NCI-H2196 (cell line): Measurements from ENCODE around the gene ZNF783.
A peak's percentile ranks its signal among the peaks of the same experiment; 100 is the strongest.
"Not testable (repeated sequence)": the region's sequence is repeated elsewhere in the genome, so short reads cannot be mapped to it uniquely, and the experiment has no call there.

Source experiments
- DNase-seq: peaks from one replicate; lab custom pipeline; 2025; ENCODE audit not compliant: unreplicated experiment; lab: John Stamatoyannopoulos, UW

The ZNF783 gene

DNA sequence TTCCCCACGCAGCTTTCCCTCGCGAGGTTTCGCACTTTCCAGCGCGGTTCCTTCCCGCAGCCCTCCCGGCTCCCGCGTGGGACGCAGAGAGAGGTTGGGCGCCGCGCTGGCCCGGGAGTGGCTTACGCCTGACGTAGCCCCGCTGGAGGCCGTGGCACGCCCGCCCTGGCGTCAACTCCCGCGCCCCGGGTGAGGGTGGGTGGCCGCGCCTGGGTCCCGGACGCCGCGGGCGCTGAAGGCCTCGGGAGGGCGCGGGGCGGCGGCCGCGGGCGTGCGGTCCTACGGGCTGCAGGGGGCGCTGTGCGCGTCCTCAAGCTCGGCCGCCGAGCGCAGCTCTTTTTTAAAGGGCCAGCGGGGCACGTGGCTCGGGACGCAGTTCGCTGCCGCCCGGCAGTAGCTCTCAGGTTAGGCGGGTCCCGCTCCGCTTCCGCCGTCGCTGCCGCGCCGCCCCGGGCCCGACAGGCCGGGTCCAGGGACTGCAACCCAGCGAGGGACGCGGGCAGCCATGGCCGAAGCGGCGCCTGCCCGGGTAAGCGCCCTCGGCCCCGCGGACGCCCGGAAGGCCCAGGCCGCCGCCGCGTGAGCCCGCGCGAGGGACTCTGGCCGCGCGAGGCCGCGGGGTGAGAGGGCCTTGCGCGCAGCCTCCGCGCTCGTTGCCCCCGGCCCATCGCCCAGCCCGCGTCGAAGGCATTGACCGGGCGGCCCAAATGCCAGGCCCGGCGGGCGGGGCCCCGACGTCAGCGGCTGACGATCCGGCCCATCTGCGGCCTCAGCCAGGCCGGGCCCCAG, at the start of gene ZNF783:
ZNF783 (plus strand) TSS at position 368 of the 789 bp plus-strand sequence; CDS start at position 506, 138 bp downstream.
- peak; percentile 91 for DNase-seq

GRCh38 chr7:149214020-149214720, 47.8 kb upstream of the ZNF783 start:
- DNase-seq = no peak

DNA sequence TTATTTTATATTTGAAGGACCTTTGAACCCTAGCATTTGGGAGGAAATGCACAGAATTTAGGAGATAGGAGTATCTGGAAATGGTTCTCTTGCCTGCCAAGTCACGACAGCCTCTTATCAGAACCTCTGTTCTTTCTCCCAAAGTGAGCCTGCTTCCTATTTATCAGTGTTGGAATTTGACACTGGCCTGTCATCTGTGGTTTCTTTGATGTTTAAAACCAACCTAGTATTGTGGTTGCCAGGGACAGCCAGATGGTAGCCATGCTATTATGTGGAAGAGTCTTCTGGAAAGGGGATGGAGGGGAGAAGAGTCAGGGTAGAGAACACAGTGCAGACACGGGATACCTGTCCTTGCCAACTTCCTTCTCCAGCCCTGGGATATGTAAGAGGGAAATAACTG, 45.6 kb upstream of the ZNF783 start:
- DNase-seq = no peak

DNA sequence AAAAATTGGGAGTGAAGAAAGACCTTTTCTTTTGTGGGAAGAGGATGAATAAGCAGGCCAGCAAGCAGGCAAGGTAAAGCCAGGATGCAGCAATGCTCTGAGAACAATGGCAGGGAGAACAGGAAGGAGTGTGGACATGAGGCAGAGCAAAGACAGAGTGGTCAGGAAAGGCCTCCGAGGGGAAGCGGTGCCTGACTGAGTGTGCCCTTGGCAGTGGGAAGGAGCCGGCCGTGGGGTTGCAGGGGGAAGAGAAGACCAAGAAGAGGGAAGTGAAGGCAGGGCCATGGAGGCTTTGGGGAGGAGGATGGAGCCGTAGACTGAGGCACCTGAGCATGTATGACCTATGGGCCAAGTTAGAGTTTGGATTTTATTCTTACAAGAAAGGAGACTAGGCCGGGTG, 44.4 kb upstream of the ZNF783 start:
- no peak for DNase-seq

GRCh38 chr7:149218469-149219420, 43.3 kb upstream of the ZNF783 start:
- DNase-seq = no peak

- no peak for DNase-seq
These were observed 41.5 kb upstream of the ZNF783 start for GRCh38 chr7:149220534-149220933.

DNA sequence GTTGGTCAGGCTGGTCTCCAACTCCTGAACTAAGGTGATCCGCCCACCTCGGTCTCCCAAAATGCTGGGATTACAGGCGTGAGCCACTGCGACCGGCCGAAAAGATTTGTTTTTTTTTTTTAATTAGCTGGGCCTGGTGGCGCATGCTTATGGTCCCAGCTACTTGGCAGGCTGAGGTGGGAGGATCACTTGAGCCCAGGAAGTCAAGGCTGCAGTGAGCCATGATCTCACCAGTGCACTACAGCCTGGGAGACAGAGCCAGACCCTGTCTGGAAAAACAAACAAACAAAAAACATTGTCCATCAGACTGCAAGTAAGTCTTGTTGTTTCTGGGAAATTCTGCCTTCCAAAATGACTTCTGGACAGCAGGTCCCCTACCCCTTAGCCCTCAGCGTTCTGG, 38.8 kb upstream of the ZNF783 start:
- DNase-seq = no peak

DNA sequence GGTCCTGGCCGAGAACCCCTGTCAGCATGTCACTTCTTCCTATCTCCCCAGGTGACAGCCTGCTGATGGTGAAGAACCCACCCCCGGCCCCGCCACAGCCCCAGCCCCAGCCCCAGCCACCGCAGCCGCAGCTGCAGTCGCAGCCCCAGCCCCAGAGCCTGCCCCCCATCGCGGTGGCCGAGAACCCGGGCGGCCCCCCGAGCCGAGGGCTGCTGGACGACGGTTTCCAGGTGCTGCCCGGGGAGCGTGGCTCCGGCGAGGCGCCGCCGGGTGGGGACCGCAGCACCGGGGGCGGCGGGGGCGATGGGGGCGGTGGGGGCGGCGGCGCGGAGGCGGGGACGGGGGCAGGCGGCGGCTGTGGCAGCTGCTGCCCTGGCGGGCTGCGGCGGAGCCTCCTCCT, 38.2 kb upstream of the ZNF783 start:
- DNase-seq = no peak

- DNase-seq = no peak
These were observed 37.6 kb upstream of the ZNF783 start for GRCh38 chr7:149224352-149224751.

GRCh38 chr7:149225106-149225505, 36.9 kb upstream of the ZNF783 start:
- no peak for DNase-seq

- DNase-seq = no peak
These were observed 36.3 kb upstream of the ZNF783 start for GRCh38 chr7:149225656-149226055.

- not testable (repeated sequence) for DNase-seq
These were observed 35.6 kb upstream of the ZNF783 start for GRCh38 chr7:149226366-149226765.

- DNase-seq = no peak
These were observed 35.0 kb upstream of the ZNF783 start for GRCh38 chr7:149226840-149227494.

GRCh38 chr7:149228831-149229471, 33.0 kb upstream of the ZNF783 start:
- DNase-seq = no peak

DNA sequence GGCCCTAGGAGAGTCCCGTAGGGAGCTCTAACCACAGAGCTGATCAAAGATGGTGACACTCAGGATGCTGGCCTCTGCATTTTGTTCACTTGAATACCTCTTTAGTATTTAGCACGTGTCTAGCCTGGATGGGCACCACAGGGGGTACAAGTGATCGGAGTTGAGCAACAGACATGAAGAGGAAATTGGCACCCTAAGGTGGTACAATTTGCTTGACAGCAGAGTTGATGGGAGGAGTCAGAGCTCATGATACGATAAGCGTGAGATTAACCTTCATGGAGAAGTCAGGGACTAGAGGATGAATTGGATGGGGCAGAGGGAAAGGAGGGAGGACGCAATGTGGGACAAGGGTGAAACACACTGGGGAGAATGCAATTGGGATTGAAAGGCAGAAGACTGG, 32.5 kb upstream of the ZNF783 start:
- DNase-seq = no peak

DNA sequence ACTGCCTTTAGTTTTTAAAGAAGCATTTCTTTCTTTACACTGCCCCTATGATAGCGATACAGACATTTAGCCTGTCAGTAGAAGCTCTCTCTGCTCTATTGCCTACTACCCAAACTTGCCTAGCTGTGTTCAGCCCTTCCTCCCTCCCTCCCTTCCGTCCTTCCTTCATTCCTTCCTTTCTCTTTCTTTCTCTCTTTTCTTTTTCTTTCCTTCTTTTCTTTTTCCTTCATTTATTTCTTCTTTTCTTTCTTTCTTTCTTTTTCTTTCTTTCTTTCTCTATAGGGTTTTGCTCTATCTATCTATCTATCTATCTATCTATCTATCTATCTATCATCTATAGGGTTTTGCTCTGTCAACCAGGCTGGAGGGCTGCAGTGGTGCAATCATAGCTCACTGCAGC, 29.6 kb upstream of the ZNF783 start:
- no peak for DNase-seq

- DNase-seq = not testable (repeated sequence)
These were observed 28.3 kb upstream of the ZNF783 start for GRCh38 chr7:149233655-149234204.

DNA sequence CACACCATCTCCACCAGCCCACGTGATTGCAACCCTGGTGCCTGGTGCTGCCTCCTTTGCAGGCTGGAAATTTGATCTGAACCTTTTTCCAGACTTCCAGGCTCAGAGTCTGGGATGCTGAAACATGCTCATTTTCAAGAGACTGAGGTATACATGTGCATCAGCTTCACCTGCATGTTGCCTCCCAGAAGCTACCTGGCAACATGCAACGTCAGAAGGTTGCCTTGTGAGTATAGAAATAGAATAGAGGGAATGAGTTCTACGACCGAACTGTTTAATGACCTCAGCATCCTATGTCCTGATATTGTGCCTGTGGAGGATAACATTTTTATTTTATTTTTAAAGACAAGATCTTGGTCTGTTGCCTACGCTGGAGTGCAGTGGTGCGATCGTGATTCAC, 24.5 kb upstream of the ZNF783 start:
- DNase-seq = no peak

GRCh38 chr7:149238051-149238450, 23.9 kb upstream of the ZNF783 start:
- no peak for DNase-seq
